ENCODE data around the gene NDUFAF7.

DNA sequence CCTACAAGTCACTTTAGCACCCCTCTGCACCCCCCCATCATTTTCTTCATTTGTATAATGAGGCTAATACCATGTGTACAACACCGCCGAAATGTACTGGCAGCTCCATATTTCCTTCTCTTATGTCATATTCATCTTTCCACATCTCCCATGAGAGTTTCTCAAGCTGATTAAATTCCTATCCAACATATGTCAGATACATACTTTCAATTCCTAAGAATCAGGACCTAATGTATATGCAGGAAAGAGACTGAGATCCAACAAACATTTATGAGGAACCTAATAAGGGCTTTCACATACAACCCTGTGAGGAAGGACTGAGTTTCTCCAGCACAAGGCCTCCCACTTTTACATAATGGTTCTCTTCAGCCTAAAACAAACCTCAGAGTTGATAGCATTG is 51.3 kb downstream of the NDUFAF7 start:
- TF ChIP-seq CTCF (IDR thresholded peaks at IDR 0.05 in 8 of 11, conservative IDR thresholded peaks at IDR 0.05 in 3 of 11) (no peak), POLR2A (IDR thresholded peaks at IDR 0.05) (no peak), POLR2AphosphoS5 (IDR thresholded peaks at IDR 0.05) (no peak)

Measured in spleen (tissue), 7 donors.